ENCODE results near the gene REX1BD. TPM values are rescaled to one million over a fixed set of nuclear protein-coding genes. Genes with fewer than 3 reads are reported as not detected.

Gene REX1BD
- total RNA-seq, 6 experiments from 2014 or later: 30.4 to 71.7 (median 45.6) TPM

DNA sequence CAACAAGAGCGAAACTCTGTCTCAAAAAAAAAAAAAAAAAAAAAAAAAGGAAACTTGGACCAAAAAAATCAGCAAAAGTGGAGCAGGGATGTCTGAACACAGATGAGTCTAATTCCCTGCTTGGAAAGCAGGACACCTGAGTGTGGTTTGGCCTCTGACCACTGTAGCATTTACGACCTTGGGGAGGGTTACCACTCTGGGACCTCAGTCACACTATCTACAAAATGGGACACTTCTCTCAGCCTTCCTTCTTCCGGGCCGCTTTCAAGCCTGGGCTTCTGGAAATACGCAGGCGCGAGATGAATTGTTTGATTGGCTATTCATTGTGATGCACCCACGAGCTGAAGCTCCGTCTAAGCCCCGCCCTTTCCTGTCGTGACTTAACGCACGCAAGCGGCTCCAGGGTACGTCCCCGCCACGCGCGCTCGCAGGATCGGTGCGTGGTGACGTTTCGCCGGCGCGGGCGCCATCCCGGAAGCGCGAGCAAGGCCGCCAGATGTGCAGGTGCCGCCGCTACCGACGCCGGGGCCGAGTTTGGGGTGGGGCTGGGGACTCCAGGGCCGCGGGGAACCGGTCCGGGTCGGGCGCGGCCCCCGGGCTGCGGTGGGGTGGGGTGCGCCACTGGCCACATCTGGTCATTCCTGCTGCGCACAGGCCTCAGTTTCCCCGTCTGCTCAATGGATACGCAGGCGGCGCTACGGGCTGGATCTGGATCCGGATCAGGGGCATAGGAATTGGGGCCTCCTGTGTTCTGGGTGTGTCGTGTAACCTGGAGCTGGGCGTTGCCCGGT is 31.0 kb upstream of the REX1BD start, which contains the start of gene KXD1:
KXD1 (plus strand) TSS at position 460 of the 791 bp plus-strand sequence. CDS start 4,187 bp downstream, outside the sequence.
- H3K27me3 ChIP-seq: no peaks in the 10 kb centered on the region
- DNase-seq (peak; percentile 98 to 99 (median 98)), ATAC-seq (peak; percentile 96 to 99 (median 98))
- 0% methylated on average over 7 of the region's 58 CpGs for WGBS (ENCODE audit: insufficient coverage, low coverage, low lambda C conversion rate, missing lambda C conversion rate)
- TF ChIP-seq, protein P1, sequence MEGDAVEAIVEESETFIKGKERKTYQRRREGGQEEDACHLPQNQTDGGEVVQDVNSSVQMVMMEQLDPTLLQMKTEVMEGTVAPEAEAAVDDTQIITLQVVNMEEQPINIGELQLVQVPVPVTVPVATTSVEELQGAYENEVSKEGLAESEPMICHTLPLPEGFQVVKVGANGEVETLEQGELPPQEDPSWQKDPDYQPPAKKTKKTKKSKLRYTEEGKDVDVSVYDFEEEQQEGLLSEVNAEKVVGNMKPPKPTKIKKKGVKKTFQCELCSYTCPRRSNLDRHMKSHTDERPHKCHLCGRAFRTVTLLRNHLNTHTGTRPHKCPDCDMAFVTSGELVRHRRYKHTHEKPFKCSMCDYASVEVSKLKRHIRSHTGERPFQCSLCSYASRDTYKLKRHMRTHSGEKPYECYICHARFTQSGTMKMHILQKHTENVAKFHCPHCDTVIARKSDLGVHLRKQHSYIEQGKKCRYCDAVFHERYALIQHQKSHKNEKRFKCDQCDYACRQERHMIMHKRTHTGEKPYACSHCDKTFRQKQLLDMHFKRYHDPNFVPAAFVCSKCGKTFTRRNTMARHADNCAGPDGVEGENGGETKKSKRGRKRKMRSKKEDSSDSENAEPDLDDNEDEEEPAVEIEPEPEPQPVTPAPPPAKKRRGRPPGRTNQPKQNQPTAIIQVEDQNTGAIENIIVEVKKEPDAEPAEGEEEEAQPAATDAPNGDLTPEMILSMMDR (IDR thresholded peaks at IDR 0.05): no peak
- peak; percentile 85 for TF ChIP-seq POLR2A (IDR thresholded peaks at IDR 0.05)
- H3K4me1 ChIP-seq: peaks cover 0 to 9% (median 3%) of the 10 kb centered on the region in 4 donors
- H3K36me3 ChIP-seq: peaks cover 0 to 1% (median under 1%) of the 10 kb centered on the region in 4 donors
- H3K9me3 ChIP-seq: no peaks in the 10 kb centered on the region
- intact Hi-C loops (cut with DNase I): no loop called here
- peak within 1 kb of the TSS; percentile 84 to 97 (median 97) for H3K4me3 ChIP-seq
- H3K27ac ChIP-seq: peak within 1 kb of the TSS; percentile 80 to 94 (median 87)

DNA sequence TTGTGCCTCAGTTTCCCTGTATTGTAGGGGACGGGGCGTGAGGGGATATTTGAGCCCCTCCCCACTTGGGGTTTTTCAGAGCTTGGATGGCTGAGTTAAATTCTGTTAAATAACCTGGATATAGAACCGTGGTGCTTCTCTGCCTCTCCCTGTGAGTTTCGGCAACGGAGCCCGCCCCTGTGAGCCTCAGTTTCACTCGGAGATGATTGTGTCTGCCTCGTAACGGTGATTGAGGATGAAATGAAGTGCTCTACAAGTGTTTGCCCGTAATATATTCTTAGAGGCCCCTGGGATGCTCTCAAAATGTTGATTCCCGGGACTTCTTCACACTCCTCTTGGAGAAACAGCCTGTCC is 30.4 kb upstream of the REX1BD start:
- Histone ChIP-seq H3K9me3 (no peaks in the 10 kb centered on the region), H3K4me3 (peak overlapping the region; percentile 84 to 97 (median 97)), H3K36me3 (peaks cover 0 to 7% (median 2%) of the 10 kb centered on the region in 4 donors), H3K27me3 (no peaks in the 10 kb centered on the region), H3K4me1 (peaks cover 0 to 9% (median 3%) of the 10 kb centered on the region in 4 donors), H3K27ac (peak overlapping the region; percentile 80 to 94 (median 87))
- ATAC-seq (peak in 1 of 4 donors; percentile 2), DNase-seq (no peak)
- 8% methylated on average over 4 of the region's 11 CpGs for WGBS (ENCODE audit: insufficient coverage, low coverage, low lambda C conversion rate, missing lambda C conversion rate)
- TF ChIP-seq, protein P1 (IDR thresholded peaks at IDR 0.05): no peak
- TF ChIP-seq POLR2A (IDR thresholded peaks at IDR 0.05): no peak
- intact Hi-C loops (cut with DNase I): no loop called here

DNA sequence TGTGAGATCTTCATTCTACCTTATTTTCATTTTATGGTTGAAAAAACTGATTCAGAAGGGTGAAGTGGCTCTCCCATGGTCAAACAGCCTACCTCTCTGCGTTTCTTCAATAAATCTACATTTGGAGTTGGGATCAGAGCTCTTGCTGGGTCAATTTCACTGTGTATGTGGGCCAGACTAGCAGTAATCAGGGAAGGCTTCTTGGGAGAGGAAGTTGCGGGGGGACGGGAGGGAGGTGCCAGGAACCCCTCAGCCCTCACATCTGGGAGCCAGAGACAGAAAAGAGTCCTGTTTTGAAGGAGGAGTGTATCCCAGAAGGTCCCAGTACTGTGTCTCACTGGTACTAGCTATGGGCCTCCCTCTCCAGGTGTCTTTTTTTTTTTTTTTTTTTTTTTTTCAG is 30.0 kb upstream of the REX1BD start:
- peaks cover 0 to 9% (median 3%) of the 10 kb centered on the region in 4 donors for H3K4me1 ChIP-seq
- no peak for DNase-seq
- peak overlapping the region; percentile 80 to 94 (median 87) for H3K27ac ChIP-seq
- TF ChIP-seq, protein P1 (IDR thresholded peaks at IDR 0.05): no peak
- TF ChIP-seq POLR2A (IDR thresholded peaks at IDR 0.05): no peak
- no peaks in the 10 kb centered on the region for H3K9me3 ChIP-seq
- no peak for ATAC-seq
- no peaks in the 10 kb centered on the region for H3K27me3 ChIP-seq
- intact Hi-C loops (cut with DNase I): no loop called here
- peaks cover 0 to 7% (median 2%) of the 10 kb centered on the region in 4 donors for H3K36me3 ChIP-seq
- H3K4me3 ChIP-seq: peak overlapping the region; percentile 84 to 97 (median 97)
- WGBS (ENCODE audit: insufficient coverage, low coverage, low lambda C conversion rate, missing lambda C conversion rate): 29% methylated on average over 1 of the region's 3 CpGs

DNA sequence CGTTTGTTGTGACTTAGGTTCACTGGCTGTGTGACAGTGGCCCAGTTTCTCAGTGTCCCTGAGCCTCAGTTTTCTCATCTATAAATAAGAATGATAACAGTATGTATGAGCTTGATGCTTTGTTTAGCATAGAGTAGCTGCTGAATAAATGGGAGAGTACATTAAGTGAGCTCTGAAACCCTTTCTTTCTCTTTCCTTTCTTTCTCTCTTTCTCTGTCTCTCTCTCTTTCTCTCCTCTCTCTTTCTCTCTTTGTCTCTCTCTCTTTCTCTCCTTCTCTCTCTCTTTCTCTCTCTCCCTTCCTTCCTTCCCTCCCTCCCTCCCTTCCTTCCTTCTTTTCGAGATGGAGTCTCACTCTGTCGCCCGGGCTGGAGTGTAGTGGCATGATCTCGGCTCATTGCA is 28.9 kb upstream of the REX1BD start:
- intact Hi-C loops (cut with DNase I): loop anchor here in 1 of 2 donors (10.0 kb wide), 1 partner anchor 85 kb away; no protein-coding TSS in a partner anchor
- no peak overlapping the region for H3K4me3 ChIP-seq
- WGBS (ENCODE audit: insufficient coverage, low coverage, low lambda C conversion rate, missing lambda C conversion rate): 41% methylated on average over 5 of the region's 5 CpGs
- H3K4me1 ChIP-seq: peaks cover 0 to 9% (median 3%) of the 10 kb centered on the region in 4 donors
- H3K27ac ChIP-seq: no peak overlapping the region
- H3K36me3 ChIP-seq: peaks cover 0 to 14% (median 7%) of the 10 kb centered on the region in 4 donors
- no peak for DNase-seq
- H3K9me3 ChIP-seq: no peaks in the 10 kb centered on the region
- no peaks in the 10 kb centered on the region for H3K27me3 ChIP-seq
- no peak for ATAC-seq
- TF ChIP-seq, protein P1 (IDR thresholded peaks at IDR 0.05): no peak
- TF ChIP-seq POLR2A (IDR thresholded peaks at IDR 0.05): no peak

Measured in right lobe of liver (tissue), 6 donors.